Measurements from ENCODE around the gene EBF4. TPM values are rescaled to one million over a fixed set of nuclear protein-coding genes. Genes with fewer than 3 reads are reported as not detected.

EBF4 gene
- polyA plus RNA-seq, 3 donors, result 33.5 to 36.8 (median 35.2) TPM

DNA sequence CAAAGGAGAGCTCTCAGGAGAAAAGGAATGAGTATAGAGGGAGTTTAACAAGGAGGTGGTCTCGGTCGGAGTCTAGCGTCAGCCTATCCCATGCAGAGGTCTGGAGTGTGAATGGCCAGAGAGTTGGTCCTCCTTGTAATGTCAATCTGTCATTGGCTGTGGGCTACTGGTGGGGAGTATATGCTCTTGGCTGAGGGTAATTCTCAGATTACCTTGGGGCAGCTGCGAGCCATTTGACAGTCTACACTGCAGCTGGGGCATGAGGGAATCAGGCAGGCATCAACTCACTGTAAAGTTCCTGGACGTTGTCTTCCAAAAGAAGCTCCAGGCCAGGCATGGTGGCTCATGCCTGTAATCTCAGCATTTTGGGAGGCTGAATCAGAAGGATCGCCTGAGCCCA, 48.1 kb downstream of the EBF4 start:
- no peak for DNase-seq

DNA sequence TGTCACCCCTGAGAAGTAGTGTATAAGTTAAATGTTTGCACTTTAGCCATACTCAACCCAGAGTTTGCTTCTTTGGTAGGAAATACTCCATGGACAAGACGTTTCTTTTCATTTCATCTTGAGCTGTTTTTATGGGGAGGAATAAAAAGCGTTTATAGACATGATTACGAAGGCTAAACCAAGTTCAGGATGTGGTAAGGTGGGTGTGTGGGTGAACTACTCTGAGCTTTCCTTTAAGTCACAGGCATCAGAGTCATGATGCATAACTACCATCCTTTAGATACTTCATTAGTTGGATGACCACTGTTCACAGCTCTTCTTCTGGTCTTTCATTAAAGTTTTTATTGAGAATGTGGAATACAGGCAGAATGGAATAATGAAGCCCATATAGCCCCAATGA, 48.9 kb downstream of the EBF4 start:
- DNase-seq, result no peak

DNA sequence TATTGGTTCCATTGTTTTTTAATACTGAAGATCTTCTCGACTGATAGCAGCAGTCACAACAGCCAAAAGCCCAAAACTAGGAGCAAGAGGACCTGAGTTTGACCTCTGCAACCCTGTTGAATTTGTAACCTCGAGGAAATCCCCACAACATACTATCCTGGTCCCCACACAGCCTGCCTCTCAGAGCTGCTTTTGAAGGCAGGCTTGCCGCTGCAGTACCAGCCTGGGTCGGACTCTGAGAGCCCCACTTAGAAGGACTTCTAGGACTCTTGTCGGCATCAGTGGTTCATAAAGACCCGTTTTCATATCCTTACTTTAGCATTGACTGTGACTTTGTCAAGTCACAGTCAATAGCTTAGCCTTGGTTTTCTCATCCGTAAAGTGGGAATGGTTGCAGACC, 49.3 kb downstream of the EBF4 start:
- DNase-seq, result no peak

GRCh38 chr20:2742431-2742830, 49.9 kb downstream of the EBF4 start:
- DNase-seq, result no peak

DNA sequence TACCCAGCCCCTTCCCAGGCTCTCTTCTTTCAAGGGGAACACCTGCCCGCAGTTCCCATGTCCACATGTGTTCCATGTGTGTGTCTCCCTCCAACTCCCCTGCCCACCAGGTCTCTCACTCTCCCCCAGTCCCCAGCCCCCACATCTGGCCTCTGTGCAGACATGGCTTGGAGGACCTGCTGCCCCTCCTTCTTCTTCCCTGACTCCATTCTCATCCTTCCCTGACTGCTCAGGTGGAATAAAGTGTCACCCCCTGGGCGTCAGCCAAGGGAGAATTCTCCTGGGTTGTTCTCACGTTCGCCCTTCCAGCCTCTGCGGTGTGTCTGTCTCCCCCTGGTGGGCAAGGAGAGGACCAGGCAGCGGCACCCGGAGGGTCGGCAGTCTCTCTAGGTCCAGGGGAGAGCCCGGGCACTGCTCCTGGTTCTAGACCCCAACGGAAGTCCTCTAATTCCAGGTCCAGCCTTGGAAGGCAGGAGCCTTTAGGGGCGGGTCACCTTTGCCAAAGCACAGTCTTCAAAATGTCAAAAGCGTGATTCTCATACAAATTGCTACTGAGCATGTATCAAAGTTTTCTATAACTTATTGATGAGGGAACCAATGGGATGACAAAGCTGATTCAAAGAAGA, 50.5 kb downstream of the EBF4 start:
- peak; percentile 72 for DNase-seq

- no peak for DNase-seq
Measured at GRCh38 chr20:2745060-2745910, 52.7 kb downstream of the EBF4 start.

DNA sequence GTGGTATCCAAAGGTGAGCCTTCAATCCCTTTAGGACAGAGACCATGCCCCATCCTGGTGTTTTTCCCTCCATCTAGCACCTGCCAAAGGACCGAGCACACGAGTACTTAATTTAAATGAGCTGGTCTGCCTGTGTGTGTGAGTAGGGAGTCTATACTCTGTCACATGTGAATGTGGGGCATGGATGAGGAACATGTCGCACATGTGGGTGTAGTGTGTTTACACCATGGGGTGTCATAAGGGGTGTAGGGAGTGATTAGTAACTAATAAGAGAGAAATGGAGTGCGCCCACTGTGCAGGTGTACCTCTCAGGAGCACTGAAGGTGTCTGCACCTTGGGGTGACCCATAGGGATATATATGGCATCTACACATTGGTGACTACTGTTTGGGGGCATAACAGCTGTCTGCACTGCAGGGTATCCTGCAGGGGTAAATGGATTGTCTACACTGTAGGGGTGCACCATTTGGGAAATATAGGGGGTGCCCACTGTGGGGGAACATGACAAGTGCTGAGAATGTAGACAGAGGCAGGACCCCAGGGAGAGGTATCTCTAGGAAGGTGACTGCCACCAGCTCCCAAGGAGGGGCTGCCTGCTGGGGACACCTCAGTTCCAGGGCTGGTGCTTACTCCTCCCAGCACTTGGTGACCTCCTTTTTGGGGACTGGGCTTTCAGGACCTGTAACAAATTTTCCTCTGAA, 53.5 kb downstream of the EBF4 start:
- no peak for DNase-seq

GRCh38 chr20:2746636-2747265, 54.2 kb downstream of the EBF4 start:
- no peak for DNase-seq

DNA sequence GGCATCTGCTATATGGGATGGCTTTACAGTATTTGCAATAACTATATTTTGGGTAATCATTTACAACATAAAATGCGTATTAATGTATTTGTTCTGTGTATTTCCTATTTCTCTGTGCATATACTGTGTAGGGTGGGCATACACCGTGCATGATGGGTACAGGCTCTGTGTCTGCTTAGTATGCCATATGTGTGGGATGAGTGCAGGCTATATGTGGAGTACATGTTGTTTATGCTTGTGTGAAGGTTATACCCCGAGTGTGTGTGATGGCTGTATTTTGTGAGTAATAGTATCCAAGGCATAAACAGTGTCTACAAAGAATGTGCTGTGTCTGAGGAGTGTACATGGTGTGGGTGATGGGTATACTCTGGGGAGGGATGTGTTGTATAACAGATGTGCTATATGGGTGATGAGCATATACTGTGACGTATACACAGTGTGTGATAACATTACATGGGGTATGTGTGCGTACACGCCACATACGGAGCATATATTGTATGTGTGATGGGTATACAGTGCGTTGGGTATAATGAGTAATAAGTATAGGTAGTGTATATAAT, 55.2 kb downstream of the EBF4 start:
- DNase-seq, result no peak

DNA sequence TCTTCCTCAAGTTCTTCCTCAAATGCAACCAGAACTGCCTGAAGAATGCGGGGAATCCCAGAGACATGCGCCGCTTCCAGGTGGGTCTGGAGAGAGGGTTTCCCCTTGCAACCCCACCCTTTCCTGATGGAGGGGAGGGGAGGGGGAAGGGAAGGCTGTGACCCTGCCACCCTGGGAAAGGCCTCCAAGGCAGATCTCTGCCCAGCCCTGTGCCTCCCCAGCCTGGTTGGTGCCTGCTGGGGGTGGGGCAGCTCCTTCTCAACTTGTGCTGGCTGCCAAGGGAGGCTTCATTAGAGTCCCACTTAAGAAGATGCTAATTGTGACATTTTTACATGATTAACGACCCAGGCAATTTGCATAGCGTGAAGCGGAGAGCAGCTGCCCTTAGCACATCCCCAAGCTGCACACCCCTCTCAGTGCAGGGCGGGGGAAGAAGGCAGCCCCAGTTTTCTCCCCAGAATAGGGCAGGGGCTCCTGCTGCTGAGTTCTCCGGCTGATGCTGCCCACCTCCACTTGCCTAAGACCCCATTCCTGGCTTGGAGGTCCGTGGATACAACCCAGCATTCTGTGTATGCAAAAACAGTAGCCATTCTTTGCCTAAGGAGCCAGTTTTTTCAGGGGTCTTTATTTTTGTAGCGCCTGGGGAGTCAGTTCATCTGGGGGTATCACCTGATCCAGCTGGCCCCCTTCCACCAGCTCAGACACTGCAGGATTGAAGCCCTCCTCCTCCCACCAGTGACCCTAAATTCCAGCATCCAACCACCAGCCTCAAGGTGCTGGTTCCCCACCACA, 56.2 kb downstream of the EBF4 start:
- no peak for DNase-seq

GRCh38 chr20:2749343-2749950, 56.9 kb downstream of the EBF4 start:
- DNase-seq, result no peak

DNA sequence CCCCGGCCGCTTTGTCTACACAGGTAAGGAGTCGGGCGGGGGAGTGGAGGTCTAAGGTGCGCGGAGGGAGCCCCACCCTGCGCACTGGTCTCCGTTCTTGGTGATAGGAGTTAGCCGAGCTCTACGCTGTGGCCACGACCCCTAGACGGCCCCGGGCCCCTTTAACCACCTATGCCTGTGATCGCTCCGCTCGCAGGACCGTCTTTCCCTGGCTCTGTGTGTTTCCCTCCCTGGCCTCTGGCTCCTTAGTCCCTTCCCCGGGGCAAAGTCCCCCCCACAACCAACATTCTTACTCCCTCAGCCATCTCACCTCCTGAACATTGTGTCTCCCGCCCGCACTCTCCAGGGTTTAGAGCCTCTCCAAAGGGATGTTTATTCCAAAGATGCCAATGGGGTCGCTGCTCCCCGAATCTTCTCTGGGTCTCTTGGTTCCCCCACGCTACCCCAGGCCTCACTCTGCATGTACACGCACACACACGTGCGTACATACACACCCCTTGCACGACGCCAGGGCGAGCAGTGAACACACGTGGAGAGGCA, 57.4 kb downstream of the EBF4 start:
- DNase-seq, result no peak

DNA sequence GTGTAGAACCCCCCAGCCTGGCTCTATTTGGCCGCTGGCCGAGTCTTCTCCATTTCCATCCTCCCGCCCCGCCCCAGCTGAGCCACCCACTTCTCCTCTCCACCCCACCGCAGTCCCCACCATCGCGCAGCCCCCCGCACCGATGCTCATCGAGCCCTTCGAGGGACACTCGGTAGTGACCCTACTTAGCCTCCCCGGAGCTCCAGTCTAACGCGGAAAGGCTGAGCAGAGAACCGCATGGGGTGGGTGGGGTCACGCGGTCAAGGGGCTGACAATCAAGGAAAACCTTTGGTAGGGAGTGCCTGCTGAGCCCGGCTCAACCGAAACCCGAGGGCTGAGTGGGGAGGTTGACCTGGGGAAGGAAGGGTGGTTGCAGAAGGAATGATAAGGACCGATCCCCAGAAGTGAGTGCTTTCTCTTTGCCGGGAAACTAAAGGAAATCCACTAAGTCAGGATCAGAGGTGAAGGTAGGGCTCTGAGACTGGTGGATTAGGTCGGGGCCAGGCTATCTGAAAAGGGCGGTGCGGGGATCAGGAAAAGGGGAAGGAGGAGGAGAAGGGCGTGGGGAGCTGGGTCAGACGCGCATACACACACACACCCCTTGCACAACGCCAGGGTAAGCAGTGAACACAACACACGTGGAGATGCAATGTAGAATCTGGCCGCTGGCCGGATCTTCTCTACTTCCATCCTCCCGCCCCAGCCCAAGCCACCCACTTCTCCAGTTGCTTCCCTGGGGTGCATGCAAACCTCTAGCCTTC, 58.1 kb downstream of the EBF4 start:
- DNase-seq, result no peak

DNA sequence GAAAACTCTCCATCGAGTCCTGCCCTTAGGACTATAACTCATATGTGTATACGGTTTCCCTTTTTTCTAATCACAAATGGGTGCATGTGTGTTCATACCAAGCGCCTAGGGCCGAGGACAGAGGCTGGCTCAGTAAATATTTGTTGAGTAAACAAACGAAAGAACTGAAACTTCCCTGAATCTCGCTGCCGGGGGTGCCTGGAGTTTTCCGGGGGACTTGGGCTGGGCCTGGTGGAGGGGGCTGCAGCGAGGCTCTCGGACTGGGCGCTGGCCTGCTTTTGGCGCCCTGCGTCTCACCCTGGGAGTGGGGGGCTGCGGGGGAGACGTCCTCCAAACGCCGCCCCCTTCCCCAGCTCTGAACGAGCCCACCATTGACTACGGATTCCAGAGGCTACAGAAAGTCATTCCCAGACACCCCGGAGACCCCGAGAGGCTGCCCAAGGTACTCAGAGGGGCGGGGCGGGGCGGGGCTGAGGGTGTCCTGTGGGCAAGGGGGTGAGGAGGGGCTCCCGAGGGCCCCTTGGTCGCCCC, 58.8 kb downstream of the EBF4 start:
- no peak for DNase-seq

DNA sequence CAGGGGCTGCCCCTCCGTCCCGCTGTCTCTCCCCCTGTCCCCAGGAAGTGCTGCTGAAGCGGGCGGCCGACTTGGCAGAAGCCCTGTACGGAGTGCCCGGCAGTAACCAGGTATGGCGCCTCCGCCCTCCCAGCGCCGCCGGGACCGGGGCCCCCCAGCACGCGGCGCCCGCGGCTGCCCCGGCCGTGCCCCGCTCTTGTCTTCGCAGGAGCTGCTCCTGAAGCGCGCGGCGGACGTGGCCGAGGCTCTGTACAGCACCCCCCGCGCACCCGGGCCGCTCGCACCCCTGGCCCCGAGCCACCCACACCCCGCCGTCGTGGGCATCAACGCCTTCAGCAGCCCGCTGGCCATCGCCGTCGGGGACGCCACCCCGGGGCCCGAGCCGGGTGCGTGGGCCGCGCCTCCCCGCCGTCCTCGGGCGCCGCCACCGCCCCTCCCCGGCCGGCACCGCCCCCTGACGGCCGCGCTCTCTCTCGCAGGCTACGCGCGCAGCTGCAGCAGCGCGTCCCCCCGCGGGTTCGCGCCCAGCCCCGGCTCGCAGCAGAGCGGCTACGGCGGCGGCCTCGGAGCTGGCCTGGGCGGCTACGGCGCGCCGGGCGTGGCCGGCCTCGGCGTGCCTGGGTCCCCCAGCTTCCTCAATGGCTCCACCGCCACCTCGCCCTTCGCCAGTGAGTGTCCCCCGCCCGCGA, 59.4 kb downstream of the EBF4 start:
- no peak for DNase-seq

- DNase-seq, result peak; percentile 42
Measured at GRCh38 chr20:2752567-2753460, 60.2 kb downstream of the EBF4 start.

DNA sequence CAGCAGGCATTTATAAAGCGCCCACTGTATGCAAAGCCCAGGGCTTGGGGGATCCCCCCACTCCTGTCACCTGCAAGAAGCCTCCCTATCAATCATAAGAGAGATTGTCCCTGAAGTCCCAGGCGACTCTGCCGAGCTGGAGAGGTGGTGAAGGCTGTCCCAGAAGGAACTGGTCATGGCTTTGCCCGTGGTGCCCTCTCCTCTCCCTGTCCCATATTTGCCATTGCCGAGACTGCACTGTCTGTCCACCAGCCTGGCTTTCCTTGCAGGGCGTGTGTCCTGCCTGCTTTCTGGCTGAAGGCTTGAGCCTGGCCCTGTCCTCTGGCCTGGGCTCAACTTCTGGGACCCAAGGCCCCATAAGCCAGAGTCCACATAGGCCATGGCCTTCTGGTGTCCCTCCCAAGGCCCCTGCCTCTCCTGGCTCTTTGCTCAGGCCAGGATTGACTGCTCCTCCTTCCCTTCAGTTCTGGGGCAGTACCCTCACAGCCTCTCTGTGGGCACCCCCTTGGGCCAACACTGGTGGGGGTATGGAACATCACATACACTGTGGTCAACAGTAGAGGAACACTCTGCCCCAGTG, 61.0 kb downstream of the EBF4 start:
- DNase-seq, result no peak
